Measurements from ENCODE around the gene OOSP3. TPM values are rescaled to one million over a fixed set of nuclear protein-coding genes. Genes with fewer than 3 reads are reported as not detected.
"Not testable (repeated sequence)": the region's sequence is repeated elsewhere in the genome, so short reads cannot be mapped to it uniquely, and the experiment has no call there.

Gene OOSP3
- polyA plus RNA-seq, 3 donors, result not detected

DNA sequence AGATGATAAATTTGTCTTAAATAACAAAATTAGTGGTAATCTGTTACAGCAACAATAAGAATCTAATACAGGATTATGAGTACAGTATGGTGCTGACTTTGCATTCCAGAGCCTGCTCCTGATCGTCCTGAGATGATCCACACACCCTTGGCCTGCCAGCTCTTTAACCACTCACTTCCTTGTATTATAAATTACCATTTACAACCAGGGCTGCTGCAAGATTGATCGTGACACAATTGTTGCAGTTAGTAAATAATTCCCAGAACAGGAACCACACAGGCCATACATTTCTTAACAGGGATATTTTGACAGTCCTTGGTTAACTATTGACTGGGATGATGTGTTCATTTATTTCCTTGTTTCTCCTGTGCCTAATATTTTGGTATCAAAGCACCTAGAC is 29.5 kb upstream of the OOSP3 start:
- no peaks in the 10 kb centered on the region for H3K27me3 ChIP-seq (ENCODE audit: control insufficient read depth in 2 of 2, insufficient read depth in 2 of 2, low read length in 2 of 2)
- WGBS (ENCODE audit: insufficient coverage), result 0% methylated on average over 1 of the region's 2 CpGs
- no peaks in the 10 kb centered on the region for H3K36me3 ChIP-seq (replicated peaks in 1 of 2; ENCODE audit: control insufficient read depth in 1 of 2, insufficient read depth in 2 of 2, low read length in 2 of 2)
- no peak overlapping the region for H3K27ac ChIP-seq (ENCODE audit: low read depth in 1 of 2, low read length in 2 of 2)
- H3K9ac ChIP-seq (ENCODE audit: insufficient read depth, low read length, poor library complexity, severe bottlenecking), result no peak overlapping the region
- TF ChIP-seq CTCF (IDR thresholded peaks at IDR 0.05), result no peak
- no peak for DNase-seq
- no peaks in the 10 kb centered on the region for H3K9me3 ChIP-seq (replicated peaks in 1 of 2; ENCODE audit: control insufficient read depth in 1 of 2, insufficient read depth in 1 of 2, low read length in 2 of 2)
- no peaks in the 10 kb centered on the region for H4K20me1 ChIP-seq (ENCODE audit: insufficient read depth, low read length)
- no peak overlapping the region for H3K4me3 Mint-ChIP-seq
- H3K36me3 Mint-ChIP-seq, result no peaks in the 10 kb centered on the region
- H3K9me3 Mint-ChIP-seq, result peaks cover 0 to 3% (median 0%) of the 10 kb centered on the region in 7 donors
- H3K4me2 ChIP-seq (replicated peaks; ENCODE audit: extremely low read depth, low read length, poor library complexity, severe bottlenecking), result no peak overlapping the region
- no peak overlapping the region for H3K27ac Mint-ChIP-seq
- H3K79me2 ChIP-seq (ENCODE audit: insufficient read depth, low read length), result no peaks in the 10 kb centered on the region
- H3K4me1 Mint-ChIP-seq, result peaks cover 10% of the 10 kb centered on the region
- H3K4me3 ChIP-seq (replicated peaks in 1 of 3; ENCODE audit: low read depth in 2 of 3, low read length in 3 of 3), result no peak overlapping the region
- intact Hi-C loops (cut with micrococcal nuclease), result no loop called here
- H2AFZ ChIP-seq (ENCODE audit: insufficient read depth, low read depth, low read length, poor library complexity, severe bottlenecking), result no peak overlapping the region
- no peaks in the 10 kb centered on the region for H3K4me1 ChIP-seq (ENCODE audit: control insufficient read depth in 1 of 2, insufficient read depth in 2 of 2, low read length in 2 of 2)
- H3K27me3 Mint-ChIP-seq (ENCODE audit: low read depth in 3 of 3), result peaks cover 0 to 1% (median 0%) of the 10 kb centered on the region in 3 donors

GRCh38 chr11:59849551-59849950 is 29.0 kb upstream of the OOSP3 start:
- H3K27me3 Mint-ChIP-seq (ENCODE audit: low read depth in 3 of 3); H3K27ac ChIP-seq (ENCODE audit: low read depth in 1 of 2, low read length in 2 of 2): not testable (repeated sequence)
- no CpG with 5 or more reads among the region's 2 CpGs for WGBS (ENCODE audit: insufficient coverage)

DNA sequence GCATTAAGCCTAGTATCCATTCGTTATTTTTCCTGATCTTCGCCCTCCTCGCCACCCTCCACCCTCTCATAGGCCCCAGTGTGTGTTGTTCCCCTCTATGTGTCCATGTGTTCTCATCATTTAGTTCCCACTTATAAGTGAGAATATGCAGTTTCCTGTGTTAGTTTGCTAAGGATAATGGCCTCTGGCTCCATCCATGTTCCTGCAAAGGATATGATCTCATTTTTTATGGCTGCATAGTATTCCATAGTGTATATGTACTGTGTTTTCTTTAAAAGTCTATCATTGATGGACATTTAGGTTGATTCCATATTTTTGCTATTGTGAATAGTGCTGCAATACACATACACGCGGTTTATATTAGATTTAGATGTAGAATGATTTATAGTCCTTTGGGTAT is 27.2 kb upstream of the OOSP3 start:
- H3K27me3 Mint-ChIP-seq (ENCODE audit: low read depth in 3 of 3); H3K9ac ChIP-seq (ENCODE audit: insufficient read depth, low read length, poor library complexity, severe bottlenecking); H4K20me1 ChIP-seq (ENCODE audit: insufficient read depth, low read length); H3K9me3 ChIP-seq (replicated peaks in 1 of 2; ENCODE audit: control insufficient read depth in 1 of 2, insufficient read depth in 1 of 2, low read length in 2 of 2); intact Hi-C loops (cut with micrococcal nuclease); H3K4me2 ChIP-seq (replicated peaks; ENCODE audit: extremely low read depth, low read length, poor library complexity, severe bottlenecking); H3K79me2 ChIP-seq (ENCODE audit: insufficient read depth, low read length); H3K4me3 ChIP-seq (replicated peaks in 1 of 3; ENCODE audit: low read depth in 2 of 3, low read length in 3 of 3); H3K27ac Mint-ChIP-seq; H3K4me3 Mint-ChIP-seq; DNase-seq; H3K36me3 ChIP-seq (replicated peaks in 1 of 2; ENCODE audit: control insufficient read depth in 1 of 2, insufficient read depth in 2 of 2, low read length in 2 of 2); H3K36me3 Mint-ChIP-seq; H3K4me1 ChIP-seq (ENCODE audit: control insufficient read depth in 1 of 2, insufficient read depth in 2 of 2, low read length in 2 of 2); H3K9me3 Mint-ChIP-seq; H3K27me3 ChIP-seq (ENCODE audit: control insufficient read depth in 2 of 2, insufficient read depth in 2 of 2, low read length in 2 of 2); H2AFZ ChIP-seq (ENCODE audit: insufficient read depth, low read depth, low read length, poor library complexity, severe bottlenecking); H3K27ac ChIP-seq (ENCODE audit: low read depth in 1 of 2, low read length in 2 of 2): not testable (repeated sequence)
- WGBS (ENCODE audit: insufficient coverage), result no CpG with 5 or more reads among the region's 5 CpGs
- peaks cover 14% of the 10 kb centered on the region for H3K4me1 Mint-ChIP-seq

More at GRCh38 chr11:59849551-59849950, 29.0 kb upstream of the OOSP3 start:
- H3K36me3 Mint-ChIP-seq; intact Hi-C loops (cut with micrococcal nuclease); H3K36me3 ChIP-seq (replicated peaks in 1 of 2; ENCODE audit: control insufficient read depth in 1 of 2, insufficient read depth in 2 of 2, low read length in 2 of 2); H3K4me3 Mint-ChIP-seq; H3K9me3 Mint-ChIP-seq; H3K9me3 ChIP-seq (replicated peaks in 1 of 2; ENCODE audit: control insufficient read depth in 1 of 2, insufficient read depth in 1 of 2, low read length in 2 of 2); H3K4me3 ChIP-seq (replicated peaks in 1 of 3; ENCODE audit: low read depth in 2 of 3, low read length in 3 of 3); H3K4me1 ChIP-seq (ENCODE audit: control insufficient read depth in 1 of 2, insufficient read depth in 2 of 2, low read length in 2 of 2); H4K20me1 ChIP-seq (ENCODE audit: insufficient read depth, low read length); H3K79me2 ChIP-seq (ENCODE audit: insufficient read depth, low read length); H3K27ac Mint-ChIP-seq; DNase-seq; H3K27me3 ChIP-seq (ENCODE audit: control insufficient read depth in 2 of 2, insufficient read depth in 2 of 2, low read length in 2 of 2); H3K4me2 ChIP-seq (replicated peaks; ENCODE audit: extremely low read depth, low read length, poor library complexity, severe bottlenecking); H3K9ac ChIP-seq (ENCODE audit: insufficient read depth, low read length, poor library complexity, severe bottlenecking); H2AFZ ChIP-seq (ENCODE audit: insufficient read depth, low read depth, low read length, poor library complexity, severe bottlenecking): not testable (repeated sequence)
- peaks cover 10% of the 10 kb centered on the region for H3K4me1 Mint-ChIP-seq

Measured in CD14-positive monocyte (primary cell).